CD4-positive, alpha-beta T cell (primary cell): ENCODE data around the gene PRIMA1. TPM values are rescaled to one million over a fixed set of nuclear protein-coding genes. Genes with fewer than 3 reads are reported as not detected.

ENCODE experiments used
- ATAC-seq: fragments of 200-7000 bp; cut with Tn5 transposase; one replicate; pipeline ENCODE4 v1.10.0; 2022; ENCODE audit warnings: mild to moderate bottlenecking; ENCODE audit not compliant: poor library complexity
- CTCF ChIA-PET: fragments of 350-600 bp; sonication (Branson Sonifier 250); formaldehyde crosslinking; loops from one replicate; lab custom pipeline; 2021; ENCODE audit warnings: antibody characterized with exemption, inconsistent platforms; lab: Charles Lee
- POLR2A ChIA-PET: fragments of 350-600 bp; sonication (Branson Sonifier 250); formaldehyde crosslinking; loops from one replicate; lab custom pipeline; 2021; ENCODE audit warnings: antibody characterized with exemption, inconsistent platforms; lab: Charles Lee
- DNase-seq, 14 experiments: peaks; one replicate each; pipeline ENCODE4 v3.0.0-alpha.2; 2013 to 2020; ENCODE audit warnings: mixed read lengths in 2 of 14
- H3K27ac ChIP-seq, 2 donors: one replicate each; pipeline versions ENCODE4 v1.5.1 to v1.7.0; 2013; ENCODE audit warnings: low read length in 2 of 2, low read depth in 1 of 2, mild to moderate bottlenecking in 1 of 2
- H3K27me3 ChIP-seq, 2 experiments: 1 replicate in 1 of 2; 2 replicates in 1 of 2; pipeline versions ENCODE4 v1.6.1 to v1.7.0; 2013; ENCODE audit warnings: low read length in 2 of 2, control low read depth in 1 of 2, mild to moderate bottlenecking in 1 of 2, moderate library complexity in 1 of 2; ENCODE audit not compliant: insufficient read depth in 2 of 2, control insufficient read depth in 1 of 2
- H3K36me3 ChIP-seq: one replicate; pipeline ENCODE4 v1.6.1; 2013; ENCODE audit warnings: low read length, control low read depth; ENCODE audit not compliant: insufficient read depth
- H3K4me1 ChIP-seq: one replicate; pipeline ENCODE4 v1.6.1; 2013; ENCODE audit warnings: low read length, control low read depth; ENCODE audit not compliant: insufficient read depth
- H3K4me3 ChIP-seq: one replicate; pipeline ENCODE4 v1.5.1; 2013; ENCODE audit warnings: mild to moderate bottlenecking, low read length, moderate library complexity
- H3K9me3 ChIP-seq, 2 experiments: 1 replicate in 1 of 2; 2 replicates in 1 of 2; pipeline versions ENCODE4 v1.6.1 to v1.7.0; 2013; ENCODE audit warnings: low read length in 2 of 2, mild to moderate bottlenecking in 2 of 2, control low read depth in 1 of 2, moderate library complexity in 1 of 2; ENCODE audit not compliant: control insufficient read depth in 1 of 2, insufficient read depth in 1 of 2
- H3K27ac Mint-ChIP-seq: one replicate; pipeline ENCODE4 v1.8.0; 2020; ENCODE audit warnings: mixed read lengths
- H3K27me3 Mint-ChIP-seq: one replicate; pipeline ENCODE4 v1.8.0; 2021; ENCODE audit warnings: mixed read lengths
- H3K36me3 Mint-ChIP-seq: one replicate; pipeline ENCODE4 v1.8.0; 2021; ENCODE audit warnings: low read depth, mixed read lengths
- H3K4me1 Mint-ChIP-seq: one replicate; pipeline ENCODE4 v1.8.0; 2021; ENCODE audit warnings: low read depth, mixed read lengths
- H3K4me3 Mint-ChIP-seq: one replicate; pipeline ENCODE4 v1.8.0; 2020; ENCODE audit warnings: mild to moderate bottlenecking, mixed read lengths
- H3K9me3 Mint-ChIP-seq: one replicate; pipeline ENCODE4 v1.8.0; 2020; ENCODE audit warnings: mixed read lengths
- intact Hi-C, 2 experiments: fragments of 100-400 bp; cut with DNase I in 1 of 2; cut with micrococcal nuclease in 1 of 2; formaldehyde crosslinking; loops; one replicate each; pipeline versions ENCODE4 v1.15.1 to v1.9.0; 2023 to 2025; cut with DNase I, micrococcal nuclease
- total RNA-seq, 174 experiments: library from RNA in 2 of 174; stranded (reverse) in 2 of 174; gene quantifications; one replicate each; pipeline ENCODE4 v1.2.3 and lab custom pipeline; 2021 to 2026
- TF ChIP-seq, protein P1 (sequence below): fragments of 200-600 bp; IDR thresholded peaks from one replicate; pipeline ENCODE4 v1.8.0; 2022; ENCODE audit warnings: antibody characterized with exemption, mild to moderate bottlenecking

PRIMA1 gene
- total RNA-seq, 2 experiments from 2014 or later: not detected

DNA sequence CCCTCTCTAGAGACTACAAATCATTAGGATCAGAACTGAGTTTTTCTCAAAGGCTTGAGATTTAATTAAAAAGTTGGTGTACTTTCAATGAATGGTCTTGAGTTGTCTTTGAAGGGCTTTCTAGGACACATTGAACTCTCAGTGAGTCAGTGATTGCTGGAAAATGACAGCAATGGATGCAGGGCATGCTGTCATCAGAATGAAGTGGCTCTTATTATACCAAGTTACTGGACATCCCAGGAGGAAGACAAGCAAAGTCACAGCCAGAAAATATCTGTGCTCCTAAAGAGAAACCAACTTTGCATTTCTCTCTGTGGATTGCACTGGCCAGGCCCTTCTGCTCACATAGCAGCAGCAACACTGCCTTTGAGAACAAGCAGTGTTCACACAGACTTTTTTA is 112.6 kb downstream of the PRIMA1 start:
- H3K9me3 Mint-ChIP-seq: no peaks in the 10 kb centered on the region
- H3K27ac Mint-ChIP-seq: no peak overlapping the region
- no peaks in the 10 kb centered on the region for H3K27me3 ChIP-seq
- H3K4me3 ChIP-seq: no peak overlapping the region
- ChIA-PET POLR2A (no interaction called here), CTCF (no interaction called here)
- H3K4me1 ChIP-seq: no peaks in the 10 kb centered on the region
- no peaks in the 10 kb centered on the region for H3K36me3 Mint-ChIP-seq
- no peak overlapping the region for H3K27ac ChIP-seq
- TF ChIP-seq, protein P1, sequence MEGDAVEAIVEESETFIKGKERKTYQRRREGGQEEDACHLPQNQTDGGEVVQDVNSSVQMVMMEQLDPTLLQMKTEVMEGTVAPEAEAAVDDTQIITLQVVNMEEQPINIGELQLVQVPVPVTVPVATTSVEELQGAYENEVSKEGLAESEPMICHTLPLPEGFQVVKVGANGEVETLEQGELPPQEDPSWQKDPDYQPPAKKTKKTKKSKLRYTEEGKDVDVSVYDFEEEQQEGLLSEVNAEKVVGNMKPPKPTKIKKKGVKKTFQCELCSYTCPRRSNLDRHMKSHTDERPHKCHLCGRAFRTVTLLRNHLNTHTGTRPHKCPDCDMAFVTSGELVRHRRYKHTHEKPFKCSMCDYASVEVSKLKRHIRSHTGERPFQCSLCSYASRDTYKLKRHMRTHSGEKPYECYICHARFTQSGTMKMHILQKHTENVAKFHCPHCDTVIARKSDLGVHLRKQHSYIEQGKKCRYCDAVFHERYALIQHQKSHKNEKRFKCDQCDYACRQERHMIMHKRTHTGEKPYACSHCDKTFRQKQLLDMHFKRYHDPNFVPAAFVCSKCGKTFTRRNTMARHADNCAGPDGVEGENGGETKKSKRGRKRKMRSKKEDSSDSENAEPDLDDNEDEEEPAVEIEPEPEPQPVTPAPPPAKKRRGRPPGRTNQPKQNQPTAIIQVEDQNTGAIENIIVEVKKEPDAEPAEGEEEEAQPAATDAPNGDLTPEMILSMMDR: no peak
- intact Hi-C loops: no loop called here
- H3K4me1 Mint-ChIP-seq: no peaks in the 10 kb centered on the region
- H3K4me3 Mint-ChIP-seq: no peak overlapping the region
- peaks cover 19% of the 10 kb centered on the region for H3K27me3 Mint-ChIP-seq
- no peak for ATAC-seq
- DNase-seq: no peak
- no peaks in the 10 kb centered on the region for H3K9me3 ChIP-seq
- H3K36me3 ChIP-seq: no peaks in the 10 kb centered on the region

DNA sequence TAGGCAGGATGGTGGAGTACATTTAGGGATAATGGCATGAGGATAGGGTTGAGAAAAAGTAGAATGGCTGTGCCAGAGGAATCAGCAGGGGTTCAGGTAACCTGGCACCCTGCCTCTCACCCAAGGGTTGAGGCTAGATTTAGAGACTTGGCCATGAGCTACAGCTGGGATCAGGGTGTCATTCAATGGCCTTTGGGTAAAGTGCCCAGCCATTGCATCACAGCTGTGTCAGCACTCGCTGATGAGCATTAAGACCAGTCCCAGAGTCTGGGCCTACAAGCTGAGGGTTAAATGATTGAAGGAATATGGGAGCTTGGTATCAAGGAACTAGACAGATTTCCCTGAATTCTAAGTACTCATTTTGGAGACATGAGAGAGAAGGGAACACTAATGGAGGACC is 113.9 kb downstream of the PRIMA1 start:
- Histone ChIP-seq H3K4me3 (no peak overlapping the region), H3K27me3 (no peaks in the 10 kb centered on the region), H3K27ac (no peak overlapping the region), H3K4me1 (no peaks in the 10 kb centered on the region), H3K36me3 (no peaks in the 10 kb centered on the region), H3K9me3 (no peaks in the 10 kb centered on the region)
- H3K9me3 Mint-ChIP-seq: no peaks in the 10 kb centered on the region
- peaks cover 19% of the 10 kb centered on the region for H3K27me3 Mint-ChIP-seq
- H3K4me1 Mint-ChIP-seq: no peaks in the 10 kb centered on the region
- H3K27ac Mint-ChIP-seq: no peak overlapping the region
- no peak overlapping the region for H3K4me3 Mint-ChIP-seq
- ChIA-PET POLR2A (no interaction called here), CTCF (no interaction called here)
- ATAC-seq (no peak), DNase-seq (no peak)
- H3K36me3 Mint-ChIP-seq: no peaks in the 10 kb centered on the region
- TF ChIP-seq, protein P1: no peak
- intact Hi-C loops: no loop called here

DNA sequence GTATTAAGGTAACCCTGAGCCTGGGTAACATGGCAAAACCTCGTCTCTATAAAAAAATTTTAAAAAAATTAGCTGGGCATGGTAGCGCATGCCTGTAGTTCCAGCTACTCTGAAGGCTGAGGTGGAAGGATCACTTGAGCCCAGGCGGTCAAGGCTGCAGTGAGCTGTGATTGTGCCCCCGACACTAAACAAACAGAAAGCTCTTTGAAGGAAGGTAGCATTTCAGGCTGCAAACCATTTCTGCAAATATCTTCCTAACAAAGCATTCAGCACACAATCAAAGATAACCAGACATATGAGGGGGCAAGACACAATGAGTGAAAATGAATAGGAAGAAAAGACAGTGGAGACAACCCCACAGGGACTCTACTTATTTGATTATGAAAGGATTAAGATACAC is 118.7 kb downstream of the PRIMA1 start:
- DNase-seq: no peak
- Histone ChIP-seq H3K27ac (no peak overlapping the region), H3K4me1 (no peaks in the 10 kb centered on the region), H3K27me3 (peaks cover 0 to 4% of the 10 kb centered on the region in 2 experiments), H3K36me3 (no peaks in the 10 kb centered on the region), H3K4me3 (no peak overlapping the region), H3K9me3 (peaks cover 5 to 23% of the 10 kb centered on the region in 2 experiments)
- ChIA-PET POLR2A (no interaction called here), CTCF (no interaction called here)
- Mint-ChIP-seq H3K27ac (no peak overlapping the region), H3K4me3 (no peak overlapping the region), H3K9me3 (peaks cover 10% of the 10 kb centered on the region), H3K36me3 (no peaks in the 10 kb centered on the region), H3K27me3 (peaks cover 32% of the 10 kb centered on the region), H3K4me1 (no peaks in the 10 kb centered on the region)
- TF ChIP-seq, protein P1: no peak
- no peak for ATAC-seq
- intact Hi-C loops: no loop called here

Other genes starting within 250 kb of the PRIMA1 start
- not detected for gene FAM181A, start 138.9 kb upstream of the PRIMA1 start, total RNA-seq
- gene ASB2, start 188.1 kb upstream of the PRIMA1 start, total RNA-seq: 1 to 10 TPM in 1 of 2 experiments, under 1 TPM in 1; 0.98 to 1.2 TPM
- gene CCDC197, start 208.8 kb upstream of the PRIMA1 start, total RNA-seq: not detected
- not detected for gene OTUB2, start 237.9 kb upstream of the PRIMA1 start, total RNA-seq